HG02610 (cell line): ENCODE results near the gene QPCT.
"Not testable (repeated sequence)": the region's sequence is repeated elsewhere in the genome, so short reads cannot be mapped to it uniquely, and the experiment has no call there.

ENCODE experiments used
- ATAC-seq: cut with Tn5 transposase; IDR thresholded peaks from one replicate; pipeline ENCODE4 v1.9.1; 2021; ENCODE audit warnings: mild to moderate bottlenecking, moderate library complexity; ENCODE audit not compliant: unreplicated experiment

The QPCT gene

GRCh38 chr2:37344453-37345361 lies at the start of gene QPCT:
QPCT (plus strand) TSS chr2:37344630; CDS start chr2:37344732, 102 bp downstream.
- no peak for ATAC-seq

- ATAC-seq: not testable (repeated sequence)
Measured at GRCh38 chr2:37294858-37295257, 49.6 kb upstream of the QPCT start.

GRCh38 chr2:37295469-37296073 lies 48.9 kb upstream of the QPCT start:
- no peak for ATAC-seq

GRCh38 chr2:37297632-37298031 lies 46.8 kb upstream of the QPCT start:
- no peak for ATAC-seq

- no peak for ATAC-seq
Measured at GRCh38 chr2:37300146-37300545, 44.3 kb upstream of the QPCT start.

- ATAC-seq: no peak
Measured at GRCh38 chr2:37300578-37300977, 43.9 kb upstream of the QPCT start.

- ATAC-seq: no peak
Measured at GRCh38 chr2:37301408-37301807, 43.0 kb upstream of the QPCT start.

GRCh38 chr2:37302701-37303252 lies 41.7 kb upstream of the QPCT start:
- no peak for ATAC-seq

GRCh38 chr2:37306024-37306423 lies 38.4 kb upstream of the QPCT start:
- ATAC-seq: no peak

GRCh38 chr2:37307500-37307899 lies 36.9 kb upstream of the QPCT start:
- no peak for ATAC-seq

GRCh38 chr2:37315364-37315763 lies 29.1 kb upstream of the QPCT start:
- no peak for ATAC-seq

- no peak for ATAC-seq
Measured at GRCh38 chr2:37316181-37316580, 28.2 kb upstream of the QPCT start.

- ATAC-seq: no peak
Measured at GRCh38 chr2:37317746-37318145, 26.7 kb upstream of the QPCT start.

GRCh38 chr2:37318401-37318800 lies 26.0 kb upstream of the QPCT start:
- peak; percentile 72 for ATAC-seq

GRCh38 chr2:37319754-37320609 lies 24.4 kb upstream of the QPCT start:
- no peak for ATAC-seq

- no peak for ATAC-seq
Measured at GRCh38 chr2:37321029-37321682, 23.3 kb upstream of the QPCT start.

GRCh38 chr2:37322368-37322767 lies 22.1 kb upstream of the QPCT start:
- ATAC-seq: no peak

- ATAC-seq: no peak
Measured at GRCh38 chr2:37323176-37323780, 21.2 kb upstream of the QPCT start.

GRCh38 chr2:37323781-37324535 lies 20.5 kb upstream of the QPCT start:
- ATAC-seq: peak; percentile 22

- ATAC-seq: no peak
Measured at GRCh38 chr2:37324536-37324785, 20.0 kb upstream of the QPCT start.
